H9 (cell line): ENCODE measurements around the gene PDHX. TPM values are rescaled to one million over a fixed set of nuclear protein-coding genes. Genes with fewer than 3 reads are reported as not detected.

Source experiments
- DNase-seq: peaks from one replicate; pipeline ENCODE4 v3.0.0-alpha.2; 2017
- H2AFZ ChIP-seq: one replicate; pipeline ENCODE4 v1.6.1; 2013; ENCODE audit warnings: mild to moderate bottlenecking, low read length, control low read depth, moderate library complexity
- H2AK5ac ChIP-seq: 2 replicates; pipeline ENCODE4 v1.6.1; 2013; ENCODE audit warnings: low read length, control low read depth, mixed read lengths; ENCODE audit not compliant: insufficient read length
- H2BK120ac ChIP-seq: one replicate; pipeline ENCODE4 v1.6.1; 2013; ENCODE audit warnings: low read depth, mild to moderate bottlenecking, low read length, control low read depth, inconsistent platforms; ENCODE audit not compliant: poor library complexity, severe bottlenecking
- H2BK12ac ChIP-seq: 2 replicates; pipeline ENCODE4 v1.6.1; 2013; ENCODE audit warnings: low read length, control low read depth, mixed read lengths, low read depth; ENCODE audit not compliant: insufficient read length
- H2BK15ac ChIP-seq: 2 replicates; pipeline ENCODE4 v1.6.1; 2013; ENCODE audit warnings: low read depth, low read length, control low read depth
- H2BK20ac ChIP-seq: one replicate; pipeline ENCODE4 v1.6.1; 2013; ENCODE audit warnings: low read depth, mild to moderate bottlenecking, low read length, control low read depth, inconsistent platforms; ENCODE audit not compliant: poor library complexity, severe bottlenecking
- H2BK5ac ChIP-seq: 2 replicates; pipeline ENCODE4 v1.6.1; 2013; ENCODE audit warnings: low read length, control low read depth, mixed read lengths; ENCODE audit not compliant: insufficient read length
- H3K14ac ChIP-seq: 2 replicates; pipeline ENCODE4 v1.6.1; 2013; ENCODE audit warnings: low read length, control low read depth; ENCODE audit not compliant: insufficient read depth
- H3K18ac ChIP-seq: 2 replicates; pipeline ENCODE4 v1.6.1; 2013; ENCODE audit warnings: low read depth, mild to moderate bottlenecking, mixed read lengths, low read length, control low read depth; ENCODE audit not compliant: insufficient read length
- H3K23ac ChIP-seq: 2 replicates; pipeline ENCODE4 v1.6.1; 2013; ENCODE audit warnings: low read length, control low read depth, mixed read lengths, low read depth; ENCODE audit not compliant: insufficient read length
- H3K23me2 ChIP-seq: 2 replicates; pipeline ENCODE4 v1.6.1; 2013; ENCODE audit warnings: low read depth, mild to moderate bottlenecking, mixed read lengths, low read length, control low read depth; ENCODE audit not compliant: insufficient read length, poor library complexity, severe bottlenecking
- H3K27ac ChIP-seq: 2 replicates; pipeline ENCODE4 v1.5.1; 2013; ENCODE audit warnings: low read length, control low read depth, mixed read lengths, low read depth; ENCODE audit not compliant: insufficient read length
- H3K27me3 ChIP-seq: 2 replicates; pipeline ENCODE4 v1.6.1; 2013; ENCODE audit warnings: low read length, control low read depth, inconsistent platforms; ENCODE audit not compliant: insufficient read depth
- H3K4ac ChIP-seq: 2 replicates; pipeline ENCODE4 v1.6.1; 2013; ENCODE audit warnings: low read depth, mild to moderate bottlenecking, control low read depth, inconsistent platforms, low read length, moderate library complexity
- H3K4me1 ChIP-seq: 2 replicates; pipeline ENCODE4 v1.6.1; 2013; ENCODE audit warnings: low read length, control low read depth, inconsistent platforms; ENCODE audit not compliant: insufficient read depth
- H3K4me2 ChIP-seq: 2 replicates; pipeline ENCODE4 v1.6.1; 2013; ENCODE audit warnings: low read length, control low read depth, mixed read lengths; ENCODE audit not compliant: insufficient read length, insufficient read depth
- H3K56ac ChIP-seq: 2 replicates; pipeline ENCODE4 v1.6.1; 2013; ENCODE audit warnings: low read depth, mild to moderate bottlenecking, mixed read lengths, low read length, control low read depth; ENCODE audit not compliant: insufficient read length
- H3K79me1 ChIP-seq: 2 replicates; pipeline ENCODE4 v1.6.1; 2013; ENCODE audit warnings: low read depth, mild to moderate bottlenecking, moderate library complexity, low read length, control low read depth, inconsistent platforms; ENCODE audit not compliant: insufficient read depth, poor library complexity, severe bottlenecking
- H3K79me2 ChIP-seq: 2 replicates; pipeline ENCODE4 v1.6.1; 2013; ENCODE audit warnings: low read length, control low read depth, inconsistent platforms; ENCODE audit not compliant: insufficient read depth
- H3K9ac ChIP-seq: 2 replicates; pipeline ENCODE4 v1.6.1; 2013; ENCODE audit warnings: low read length, control low read depth, mixed read lengths; ENCODE audit not compliant: insufficient read length; ENCODE audit errors: extremely low read depth
- H3K9me3 ChIP-seq: one replicate; pipeline ENCODE4 v1.6.1; 2013; ENCODE audit warnings: low read depth, low read length, inconsistent platforms; ENCODE audit not compliant: control insufficient read depth
- H3T11ph ChIP-seq: one replicate; pipeline ENCODE4 v1.6.1; 2013; ENCODE audit warnings: mild to moderate bottlenecking, low read length, control low read depth, inconsistent platforms
- H4K20me1 ChIP-seq: one replicate; pipeline ENCODE4 v1.6.1; 2013; ENCODE audit not compliant: control insufficient read depth, insufficient read length, insufficient read depth
- H4K5ac ChIP-seq: 2 replicates; pipeline ENCODE4 v1.6.1; 2013; ENCODE audit warnings: low read depth, mild to moderate bottlenecking, mixed read lengths, low read length, control low read depth; ENCODE audit not compliant: insufficient read length
- H4K8ac ChIP-seq: replicated peaks from 2 replicates; pipeline ENCODE4 v1.6.1; 2013; ENCODE audit warnings: low read length, control low read depth, mixed read lengths, low read depth; ENCODE audit not compliant: insufficient read length
- H4K91ac ChIP-seq: 2 replicates; pipeline ENCODE4 v1.6.1; 2013; ENCODE audit warnings: low read depth, mild to moderate bottlenecking, moderate library complexity, mixed read lengths, low read length, control low read depth; ENCODE audit not compliant: insufficient read length
- H3K27ac Mint-ChIP-seq, 3 experiments: 2 replicates in 2 of 3; 3 replicates in 1 of 3; pipeline ENCODE4 v1.8.0; 2020 to 2021; ENCODE audit warnings: mixed read lengths in 3 of 3, mild to moderate bottlenecking in 1 of 3, moderate library complexity in 1 of 3
- H3K27me3 Mint-ChIP-seq: 2 replicates; pipeline ENCODE4 v1.8.0; 2021; ENCODE audit warnings: low read depth, mild to moderate bottlenecking, moderate library complexity, mixed read lengths
- H3K36me3 Mint-ChIP-seq, 3 experiments: 2 replicates in 2 of 3; 3 replicates in 1 of 3; pipeline ENCODE4 v1.8.0; 2020 to 2021; ENCODE audit warnings: low read depth in 3 of 3, mixed read lengths in 3 of 3; ENCODE audit not compliant: insufficient read depth in 1 of 3
- H3K4me1 Mint-ChIP-seq, 2 experiments: 2 replicates each; pipeline ENCODE4 v1.8.0; 2020; ENCODE audit warnings: mixed read lengths in 2 of 2
- H3K4me3 Mint-ChIP-seq, 2 experiments: 2 replicates in 1 of 2; 3 replicates in 1 of 2; pipeline ENCODE4 v1.8.0; 2020 to 2021; ENCODE audit warnings: mild to moderate bottlenecking in 2 of 2, mixed read lengths in 2 of 2, moderate library complexity in 1 of 2
- H3K9me3 Mint-ChIP-seq, 2 experiments: 2 replicates in 1 of 2; 3 replicates in 1 of 2; pipeline ENCODE4 v1.8.0; 2020; ENCODE audit warnings: mild to moderate bottlenecking in 2 of 2, mixed read lengths in 2 of 2, moderate library complexity in 1 of 2
- WGBS: extraction: QIAGEN DNeasy Blood & Tissue Kit; methylation state at CpG from one replicate; pipeline ENCODE4 v1.1.7; 2013; ENCODE audit warnings: missing lambda C conversion rate, low lambda C conversion rate, mixed read lengths; ENCODE audit not compliant: insufficient read length; ENCODE audit errors: extremely low coverage; 5-methylcytosine and 5-hydroxymethylcytosine counted together
- total RNA-seq: library from RNA; stranded (reverse); gene quantifications from 2 replicates; pipeline ENCODE4 v1.2.1, GENCODE V29; 2021
- TF ChIP-seq, protein P1 (sequence below): fragments of 200-600 bp; sonication (generic); conservative IDR thresholded peaks from 3 replicates; pipeline ENCODE4 v1.8.0; 2021; ENCODE audit warnings: antibody characterized with exemption, mild to moderate bottlenecking

Gene PDHX
- total RNA-seq, 1 experiment from 2014 or later = 40.1 TPM

DNA sequence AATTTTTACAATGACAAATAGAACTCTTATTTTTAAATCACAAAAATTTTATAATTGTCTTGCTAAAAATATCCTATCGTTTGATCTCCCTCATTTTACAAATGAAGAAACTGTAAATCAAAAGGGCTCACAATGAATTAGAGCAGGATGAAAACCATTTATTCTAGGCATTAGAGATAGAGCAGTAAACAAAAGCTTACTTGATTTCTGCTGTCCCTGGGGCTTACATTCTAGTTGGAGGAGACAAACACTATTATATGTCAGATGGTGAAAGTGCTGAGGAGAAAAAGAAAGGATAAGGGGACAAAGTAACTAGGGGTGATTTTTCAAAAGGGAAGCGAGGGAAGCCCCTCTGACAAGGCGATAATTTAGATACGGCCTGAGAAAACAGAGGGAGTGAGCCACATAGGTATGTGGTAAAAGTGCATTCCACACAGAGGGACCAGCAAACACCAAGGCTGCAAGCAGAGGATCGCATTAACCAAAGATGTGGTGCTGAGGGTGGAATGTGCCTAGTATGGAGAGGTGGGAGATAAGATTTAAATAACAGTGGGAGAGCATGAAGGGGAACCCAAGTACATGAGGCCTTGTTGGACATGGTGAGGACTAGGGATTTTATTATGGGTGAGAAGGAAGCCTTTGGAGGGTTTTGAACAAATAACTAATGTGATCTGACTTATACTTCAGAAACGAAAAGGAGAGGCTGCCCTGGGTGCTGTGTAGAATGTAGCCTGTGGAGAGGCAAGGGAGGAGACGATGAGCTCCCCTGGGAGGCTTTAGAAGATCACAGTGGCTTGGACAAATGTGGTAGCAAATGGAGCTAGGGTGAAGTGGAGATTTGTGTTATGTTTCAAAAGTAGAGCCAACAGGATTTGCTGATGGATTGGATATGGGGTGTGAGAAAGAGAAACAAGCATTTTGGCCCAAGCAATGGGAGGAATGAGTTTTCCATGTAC lies 62.1 kb downstream of the PDHX start:
- Histone ChIP-seq H3K27me3 (no peaks in the 10 kb centered on the region), H3K4ac (no peak overlapping the region), H3T11ph (no peak overlapping the region), H2AFZ (no peak overlapping the region), H3K79me2 (no peaks in the 10 kb centered on the region), H3K23ac (no peak overlapping the region), H2AK5ac (no peak overlapping the region), H3K27ac (no peak overlapping the region), H4K20me1 (no peaks in the 10 kb centered on the region), H3K9me3 (no peaks in the 10 kb centered on the region), H3K9ac (no peak overlapping the region), H3K4me1 (no peaks in the 10 kb centered on the region), H4K8ac (no peak overlapping the region), H3K79me1 (no peaks in the 10 kb centered on the region), H2BK5ac (no peak overlapping the region), H3K23me2 (no peaks in the 10 kb centered on the region), H2BK12ac (no peak overlapping the region), H2BK120ac (no peak overlapping the region), H3K14ac (no peak overlapping the region), H3K4me2 (no peak overlapping the region), H2BK20ac (no peak overlapping the region), H3K56ac (no peak overlapping the region), H4K91ac (no peak overlapping the region), H4K5ac (no peak overlapping the region), H3K18ac (no peak overlapping the region), H2BK15ac (no peak overlapping the region)
- TF ChIP-seq, protein P1, sequence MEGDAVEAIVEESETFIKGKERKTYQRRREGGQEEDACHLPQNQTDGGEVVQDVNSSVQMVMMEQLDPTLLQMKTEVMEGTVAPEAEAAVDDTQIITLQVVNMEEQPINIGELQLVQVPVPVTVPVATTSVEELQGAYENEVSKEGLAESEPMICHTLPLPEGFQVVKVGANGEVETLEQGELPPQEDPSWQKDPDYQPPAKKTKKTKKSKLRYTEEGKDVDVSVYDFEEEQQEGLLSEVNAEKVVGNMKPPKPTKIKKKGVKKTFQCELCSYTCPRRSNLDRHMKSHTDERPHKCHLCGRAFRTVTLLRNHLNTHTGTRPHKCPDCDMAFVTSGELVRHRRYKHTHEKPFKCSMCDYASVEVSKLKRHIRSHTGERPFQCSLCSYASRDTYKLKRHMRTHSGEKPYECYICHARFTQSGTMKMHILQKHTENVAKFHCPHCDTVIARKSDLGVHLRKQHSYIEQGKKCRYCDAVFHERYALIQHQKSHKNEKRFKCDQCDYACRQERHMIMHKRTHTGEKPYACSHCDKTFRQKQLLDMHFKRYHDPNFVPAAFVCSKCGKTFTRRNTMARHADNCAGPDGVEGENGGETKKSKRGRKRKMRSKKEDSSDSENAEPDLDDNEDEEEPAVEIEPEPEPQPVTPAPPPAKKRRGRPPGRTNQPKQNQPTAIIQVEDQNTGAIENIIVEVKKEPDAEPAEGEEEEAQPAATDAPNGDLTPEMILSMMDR = no peak
- WGBS = no CpG with 5 or more reads among the region's 7 CpGs
- Mint-ChIP-seq H3K27ac (peak overlapping the region; percentile 61 to 86 (median 74)), H3K4me3 (no peak overlapping the region), H3K4me1 (peaks cover 12 to 19% of the 10 kb centered on the region in 2 experiments), H3K36me3 (peaks cover 22 to 40% (median 33%) of the 10 kb centered on the region in 3 experiments), H3K9me3 (peaks cover 0 to 3% of the 10 kb centered on the region in 2 experiments; a peak in 2 of 5 replicates), H3K27me3 (no peaks in the 10 kb centered on the region)
- DNase-seq = peak; percentile 36
